Stimulated activated CD4-positive, alpha-beta T cell treated with anti-CD3 and anti-CD28 coated beads, Interleukin-2, amount 100 ng/mL, for 24 hours (primary cell): Measurements from ENCODE around the gene CPT1B.
A peak's percentile ranks its signal among the peaks of the same experiment; 100 is the strongest.

Source experiments
- DNase-seq, 2 donors: peaks; one replicate each; pipeline ENCODE4 v3.0.0-alpha.2; 2020

CPT1B gene

GRCh38 chr22:50584106-50585096, 6.2 kb upstream of the CPT1B start:
- DNase-seq: no peak

GRCh38 chr22:50583294-50583861, 5.2 kb upstream of the CPT1B start:
- DNase-seq: no peak

- peak; percentile 99 for DNase-seq
These were observed 4.5 kb upstream of the CPT1B start, which contains the start of gene CHKB for GRCh38 chr22:50582493-50583293. TSS of gene CHKB (minus strand) at chr22:50582849. CDS start at chr22:50582781, 68 bp downstream.

GRCh38 chr22:50581950-50582492, 3.8 kb upstream of the CPT1B start:
- peak in 1 of 2 donors; percentile 45 for DNase-seq

GRCh38 chr22:50581031-50581949, 3.1 kb upstream of the CPT1B start:
- no peak for DNase-seq

- DNase-seq: no peak
These were observed 1.5 kb upstream of the CPT1B start for GRCh38 chr22:50579752-50580151.

GRCh38 chr22:50578776-50579310, 616 bp upstream of the CPT1B start:
- no peak for DNase-seq

GRCh38 chr22:50577697-50577986, 585 bp downstream of the CPT1B start:
- no peak for DNase-seq

- no peak for DNase-seq
These were observed 1.2 kb downstream of the CPT1B start for GRCh38 chr22:50576806-50577696.

GRCh38 chr22:50576070-50576469, 2.2 kb downstream of the CPT1B start:
- no peak for DNase-seq

GRCh38 chr22:50575426-50575941, 2.7 kb downstream of the CPT1B start:
- no peak for DNase-seq

- no peak for DNase-seq
These were observed 3.9 kb downstream of the CPT1B start for GRCh38 chr22:50574383-50574755.

- DNase-seq: no peak
These were observed 4.5 kb downstream of the CPT1B start for GRCh38 chr22:50573491-50574382.

GRCh38 chr22:50572965-50573364, 5.3 kb downstream of the CPT1B start:
- no peak for DNase-seq

GRCh38 chr22:50571264-50572175, 6.7 kb downstream of the CPT1B start:
- no peak for DNase-seq

GRCh38 chr22:50570861-50571260, 7.4 kb downstream of the CPT1B start:
- no peak for DNase-seq

GRCh38 chr22:50569896-50570535, 8.2 kb downstream of the CPT1B start:
- no peak for DNase-seq

- DNase-seq: no peak
These were observed 9.2 kb downstream of the CPT1B start for GRCh38 chr22:50569041-50569459.
